RKO (cell line): ENCODE data around the gene RIN3.

ENCODE experiments used
- DNase-seq: peaks from one replicate; pipeline ENCODE4 v3.0.0-alpha.2; 2016; ENCODE audit warnings: low spot score

The RIN3 gene

DNA sequence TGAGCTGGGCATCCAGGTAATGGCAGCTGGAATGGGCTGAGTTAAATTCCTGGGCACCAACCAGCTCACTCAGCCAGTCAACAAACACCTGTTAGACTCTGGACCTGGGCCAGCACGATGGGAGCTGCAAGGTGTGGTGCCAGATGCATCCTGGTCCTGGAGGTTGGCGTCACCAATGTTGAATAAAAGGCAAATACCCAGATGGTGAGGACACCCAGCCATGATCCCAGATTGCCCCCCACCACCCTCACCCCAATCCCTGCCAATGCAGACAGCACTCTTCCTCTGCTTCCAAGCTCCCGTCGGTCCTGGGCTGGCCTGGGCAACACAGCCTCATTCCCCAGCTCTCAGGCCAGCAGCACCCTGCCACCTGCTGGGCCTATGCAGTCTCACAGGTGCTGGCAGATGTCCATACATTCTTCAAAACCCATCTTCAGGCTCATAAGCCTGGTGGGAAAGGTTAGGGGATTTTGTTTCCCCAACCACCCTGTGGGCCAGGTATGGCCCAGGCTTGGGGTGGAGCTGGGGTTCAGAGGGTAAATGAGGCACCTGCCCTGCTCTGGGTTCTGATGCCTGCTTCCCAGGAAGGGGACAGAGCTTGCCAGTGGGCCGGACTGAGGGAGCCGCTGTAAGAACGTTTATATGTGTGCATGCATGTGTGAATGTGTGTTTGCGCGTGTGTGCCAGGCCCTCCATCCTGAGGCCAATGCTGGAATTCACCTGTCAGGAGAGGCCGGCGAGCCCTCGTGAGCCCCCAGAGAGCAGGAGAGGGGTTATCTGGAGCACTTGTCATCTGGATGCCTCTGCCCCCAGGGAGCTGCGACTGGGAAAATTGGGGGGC, 176.8 kb downstream of the RIN3 start:
- DNase-seq, result peak; percentile 69

DNA sequence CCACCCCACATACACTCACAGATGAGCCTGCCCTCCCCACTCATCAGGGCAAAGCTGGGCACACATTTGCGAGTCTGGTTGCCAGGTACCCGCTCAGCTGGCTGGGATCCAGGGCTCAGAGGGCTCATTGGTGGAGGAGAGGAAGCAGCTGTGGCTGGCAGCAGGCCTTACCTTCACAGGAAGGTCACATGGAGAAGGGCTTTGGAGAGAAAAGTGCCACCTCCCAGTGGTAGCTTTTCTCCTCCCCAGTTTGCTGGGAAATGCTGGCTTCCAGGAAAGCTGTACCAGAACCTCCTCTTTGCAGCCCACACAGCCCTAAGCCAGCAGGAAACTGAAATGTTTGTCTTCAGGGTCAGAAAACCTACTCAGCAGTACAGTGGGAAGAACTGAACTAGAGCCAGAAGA, 179.2 kb downstream of the RIN3 start:
- no peak for DNase-seq

DNA sequence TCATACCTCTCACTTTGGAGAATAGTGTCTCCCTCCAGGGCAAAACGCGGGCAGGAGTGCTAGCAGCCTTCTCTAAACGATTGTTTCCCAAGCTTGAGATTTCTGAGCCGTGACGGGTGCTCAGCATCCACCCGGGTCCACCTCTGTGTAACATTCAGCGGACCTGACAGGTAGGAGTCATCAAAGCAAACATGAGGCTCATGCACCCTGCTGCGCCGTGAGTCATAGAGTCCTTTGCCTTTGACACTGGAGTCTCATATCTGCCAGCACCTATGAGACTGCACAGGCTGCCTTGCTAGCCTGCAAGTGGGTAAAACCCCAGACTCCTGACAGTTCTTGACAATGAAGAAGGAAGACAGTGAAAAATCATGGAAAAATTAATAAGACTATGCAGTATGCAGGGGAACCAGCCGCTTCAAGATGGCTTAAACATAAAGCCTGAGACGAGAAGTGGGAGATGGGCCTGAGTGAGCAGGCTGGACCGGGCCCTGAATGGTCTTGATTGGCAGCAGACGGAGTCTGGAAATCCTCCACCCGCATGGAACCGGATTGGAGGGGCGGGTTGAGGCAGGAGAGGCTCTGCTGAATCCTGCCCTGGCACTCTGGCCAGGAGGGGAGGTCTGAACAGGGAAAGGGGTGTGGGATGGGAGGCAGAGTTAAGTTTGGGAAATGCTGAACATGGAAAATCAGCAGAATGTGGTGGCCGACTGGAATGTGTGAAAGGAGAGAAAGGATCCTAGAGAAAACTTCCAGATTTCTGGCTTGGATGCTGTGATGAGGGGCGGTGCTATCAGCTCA, 180.6 kb downstream of the RIN3 start:
- peak; percentile 57 for DNase-seq

DNA sequence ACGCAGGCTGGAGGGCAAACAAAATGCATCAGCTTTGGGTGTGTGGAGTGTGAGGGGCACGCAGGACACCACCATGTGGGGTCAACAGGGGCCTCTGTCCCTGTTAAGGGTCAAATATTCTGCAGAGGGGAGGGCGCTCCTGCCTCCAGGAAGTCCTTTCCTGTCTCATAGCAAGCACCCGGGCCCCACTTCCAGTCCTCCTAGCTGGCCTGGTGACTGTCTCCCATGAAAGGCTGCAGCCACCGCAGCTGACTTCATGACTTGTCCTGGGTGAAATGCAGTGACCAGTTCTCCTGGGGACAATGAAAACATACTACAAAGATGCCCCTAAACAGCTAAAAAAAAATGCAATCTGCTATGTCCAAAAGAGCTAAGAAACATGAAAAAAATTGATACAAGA, 181.2 kb downstream of the RIN3 start:
- no peak for DNase-seq

DNA sequence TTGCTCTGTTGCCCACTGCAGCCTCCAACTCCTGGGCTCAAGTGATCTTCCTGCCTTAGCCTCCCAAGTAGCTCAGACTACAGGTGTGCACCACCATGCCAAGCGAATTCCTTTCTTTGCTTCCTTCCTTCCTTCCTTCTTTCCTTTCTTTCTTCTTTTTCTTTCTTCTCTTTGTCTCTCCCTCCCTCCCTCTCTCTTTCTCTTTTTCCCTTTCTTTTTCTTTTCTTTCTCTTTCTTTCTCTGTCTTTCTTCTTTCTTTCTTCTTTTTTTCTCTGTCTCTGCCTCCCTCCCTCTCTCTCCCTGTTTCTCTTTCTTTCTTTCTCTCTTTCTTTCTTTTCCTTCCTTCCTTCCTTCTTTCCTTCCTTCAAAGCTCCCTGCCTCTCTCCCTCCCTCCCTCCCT, 182.0 kb downstream of the RIN3 start:
- no peak for DNase-seq

DNA sequence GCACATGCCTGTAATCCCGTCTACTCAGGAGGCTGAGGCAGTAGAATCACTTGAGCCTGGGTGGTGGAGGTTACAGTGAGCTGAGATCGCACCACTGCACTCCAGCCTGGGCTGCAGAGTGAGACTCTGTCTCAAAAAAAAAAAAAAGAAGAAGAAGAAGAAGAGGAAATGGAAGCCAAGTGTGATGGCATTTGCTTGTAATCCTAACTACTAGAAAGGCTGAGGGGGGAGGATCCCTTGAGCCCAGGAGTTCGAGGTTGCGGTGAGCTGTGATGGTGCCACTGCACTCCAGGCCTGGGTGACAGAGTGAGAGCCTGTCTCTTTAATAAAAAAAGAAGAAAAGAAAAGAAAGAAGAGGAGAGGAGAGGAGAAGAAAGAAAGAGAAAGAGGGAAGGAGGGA, 182.8 kb downstream of the RIN3 start:
- no peak for DNase-seq

DNA sequence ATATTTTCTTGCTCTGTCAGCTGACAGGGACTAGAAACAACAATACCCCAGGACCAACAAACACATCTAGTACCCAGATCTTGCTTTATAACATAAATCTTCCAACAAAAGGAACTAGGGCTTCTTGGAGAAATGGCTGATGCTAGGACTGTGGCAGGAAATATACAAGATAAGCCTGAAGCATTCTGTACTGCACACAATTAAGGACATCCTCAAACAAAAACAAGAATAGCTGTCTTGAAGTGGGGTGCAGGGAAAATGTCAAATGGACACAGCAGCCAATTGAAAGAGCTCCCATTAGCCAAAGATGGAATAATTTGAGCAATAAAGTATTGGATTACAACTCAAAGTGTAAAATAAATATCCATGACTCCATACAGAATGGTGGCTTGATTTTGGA, 184.8 kb downstream of the RIN3 start:
- DNase-seq, result no peak

DNA sequence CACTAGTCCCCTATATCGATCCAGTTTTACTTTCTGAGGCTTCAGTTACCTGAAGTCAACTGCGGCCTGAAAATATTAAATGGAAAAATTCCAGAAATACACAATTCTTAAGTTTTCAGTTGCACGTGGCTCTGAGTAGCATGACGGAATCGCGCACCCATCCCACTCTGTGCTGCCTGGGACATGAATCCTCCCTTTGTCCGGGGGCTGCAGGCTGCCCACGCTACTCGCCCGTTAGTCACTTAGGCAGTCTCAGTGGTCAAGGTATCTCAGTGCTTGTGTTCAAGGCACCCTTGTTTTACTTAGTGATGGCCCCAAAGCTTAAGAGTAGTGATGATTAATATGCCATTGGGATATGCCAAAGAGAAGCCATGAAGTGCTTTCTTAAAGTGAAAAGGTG, 188.2 kb downstream of the RIN3 start:
- no peak for DNase-seq

DNA sequence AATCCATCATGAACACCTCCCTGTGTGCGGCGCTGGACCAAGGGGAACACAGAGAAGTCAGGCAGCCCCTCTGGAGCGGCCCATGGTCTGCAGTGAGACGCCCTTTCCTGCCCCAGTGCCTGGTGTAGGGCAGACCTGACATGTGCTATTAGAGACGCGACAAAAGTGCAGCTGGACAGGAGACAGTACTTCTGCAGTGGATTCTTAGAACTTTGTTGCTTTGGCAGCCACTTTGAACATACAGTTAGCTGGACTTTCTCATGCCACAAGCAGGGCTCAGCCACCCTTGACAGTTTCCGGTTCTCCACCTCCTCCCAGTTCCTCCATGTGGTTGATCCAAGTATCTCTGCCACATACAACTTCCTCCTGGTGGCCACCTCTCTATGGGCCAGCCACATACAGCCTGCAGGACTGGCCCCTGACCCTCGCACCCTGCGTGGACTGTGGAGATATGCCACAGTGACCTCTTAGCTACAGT, 188.9 kb downstream of the RIN3 start:
- no peak for DNase-seq

DNA sequence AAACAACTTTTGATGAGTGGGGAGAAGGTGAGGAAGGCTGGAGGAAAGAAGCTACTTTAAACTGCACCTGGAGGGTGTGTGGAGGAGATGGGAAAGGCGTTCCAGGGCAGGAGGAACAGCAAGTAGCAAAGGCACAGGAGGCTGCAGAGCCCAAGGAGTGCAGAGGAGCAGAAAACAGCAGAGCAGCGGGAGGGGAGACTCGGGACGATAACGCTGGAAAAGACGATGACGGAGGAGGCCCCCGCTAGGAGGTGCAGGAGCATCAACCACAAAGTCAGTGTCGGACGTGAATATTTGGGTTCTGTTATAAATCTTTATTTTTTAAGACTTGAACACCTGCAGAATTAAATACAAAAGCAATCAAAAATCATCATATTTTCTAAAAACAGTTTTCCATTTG, 189.9 kb downstream of the RIN3 start:
- no peak for DNase-seq

DNA sequence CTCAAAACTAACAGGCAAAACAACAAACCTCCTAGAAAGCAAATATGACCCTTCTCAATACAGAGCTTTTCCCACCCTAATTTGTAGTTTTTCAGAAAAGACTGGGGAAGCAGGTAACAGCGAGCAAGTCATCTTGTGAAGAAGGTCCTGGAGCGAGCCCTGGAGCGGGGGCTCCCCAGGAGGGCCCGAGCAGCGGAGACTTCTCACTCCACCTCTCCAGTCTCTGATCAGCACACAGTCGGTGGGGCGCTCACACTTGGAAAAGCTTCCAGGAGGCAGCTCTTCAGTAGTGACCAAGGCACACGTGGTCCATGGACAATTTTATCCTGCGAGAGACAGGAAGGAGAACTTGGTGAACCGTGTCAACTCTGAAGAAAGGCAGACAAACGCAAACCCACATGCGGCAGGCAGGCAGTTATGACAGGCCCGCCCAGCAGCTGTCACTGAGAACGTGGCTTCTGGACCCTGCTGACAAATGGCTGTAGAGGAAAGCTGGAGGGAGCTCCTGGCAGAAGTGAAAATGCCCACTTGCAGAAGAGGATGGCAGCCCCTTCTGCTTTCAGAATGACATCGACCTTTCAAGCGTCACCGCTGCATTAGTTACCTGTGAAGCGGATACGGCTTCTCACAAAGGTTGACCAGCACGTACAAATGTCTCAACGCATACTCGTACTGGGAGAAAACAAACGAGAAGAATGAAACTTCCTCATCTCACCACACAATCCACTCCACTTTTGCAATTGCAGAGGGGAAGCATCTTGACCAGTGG, 190.6 kb downstream of the RIN3 start:
- no peak for DNase-seq

DNA sequence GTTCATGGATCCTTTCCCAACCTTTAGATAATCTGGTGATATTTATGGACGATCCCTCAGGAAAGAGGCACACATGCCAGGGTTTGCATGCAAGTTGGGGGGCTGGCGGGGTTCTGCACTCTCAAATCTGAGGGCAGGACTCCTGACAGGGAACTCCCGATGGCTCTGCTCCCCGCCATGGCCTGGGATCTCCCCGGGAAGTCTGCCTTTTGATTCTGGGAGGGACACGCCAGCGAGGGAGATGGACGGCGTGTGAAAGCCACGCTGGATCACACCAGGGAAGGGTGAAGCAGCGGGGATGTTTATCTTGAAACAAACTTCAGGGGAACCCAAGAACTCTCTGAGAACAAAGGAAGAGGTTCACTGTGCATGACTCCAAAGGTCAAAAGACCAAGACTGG, 191.2 kb downstream of the RIN3 start:
- DNase-seq, result no peak

DNA sequence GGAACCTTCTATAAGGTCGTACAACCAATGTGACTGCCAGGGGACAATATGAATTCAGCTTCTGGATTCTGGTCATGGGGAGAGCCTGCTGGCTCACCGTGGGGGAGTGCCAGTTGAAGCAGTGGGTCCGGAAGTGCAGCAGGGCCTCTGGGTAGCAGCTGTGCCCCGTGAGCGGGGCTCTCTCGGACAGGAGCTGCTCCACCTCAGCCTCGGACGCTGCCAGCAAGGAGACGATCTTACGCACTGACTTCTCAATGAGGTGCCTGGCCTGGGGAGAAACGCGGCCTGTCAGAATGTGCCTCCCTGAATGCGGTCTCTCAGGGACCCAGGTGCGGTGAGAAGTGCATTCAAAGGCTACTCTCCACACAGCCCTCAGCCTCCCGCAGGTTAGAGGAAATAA, 192.8 kb downstream of the RIN3 start:
- no peak for DNase-seq

DNA sequence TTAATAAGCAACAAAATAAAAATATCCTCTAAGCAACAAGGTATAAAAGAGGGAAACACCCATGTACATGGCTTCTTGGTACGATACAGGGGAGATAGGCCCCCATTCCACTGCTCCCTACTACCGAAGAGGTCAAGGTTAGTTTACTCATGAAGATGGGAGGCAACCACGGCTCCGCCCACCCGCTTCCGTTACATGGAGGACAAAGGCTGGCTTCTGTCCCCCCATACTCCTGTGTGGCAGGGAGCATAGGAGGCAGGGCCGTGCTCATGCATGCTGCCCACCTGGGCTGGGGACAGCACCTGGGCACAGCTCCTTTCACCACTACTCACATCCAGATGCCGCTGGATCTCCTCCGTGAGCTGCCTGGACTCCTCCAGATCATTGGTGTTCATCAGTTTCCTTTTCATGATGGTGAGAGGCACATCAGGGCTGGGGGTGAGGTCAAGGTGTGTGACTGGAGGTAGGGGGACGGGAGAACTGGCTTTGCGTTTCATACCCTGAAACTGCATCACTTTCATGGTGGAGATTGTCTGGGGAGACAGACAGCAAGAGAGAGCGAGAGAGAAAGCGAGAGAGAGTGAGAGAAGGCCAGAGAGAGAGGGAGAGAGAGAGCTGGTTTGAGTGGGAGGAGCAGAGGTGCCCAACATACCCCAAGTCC, 195.9 kb downstream of the RIN3 start:
- no peak for DNase-seq

DNA sequence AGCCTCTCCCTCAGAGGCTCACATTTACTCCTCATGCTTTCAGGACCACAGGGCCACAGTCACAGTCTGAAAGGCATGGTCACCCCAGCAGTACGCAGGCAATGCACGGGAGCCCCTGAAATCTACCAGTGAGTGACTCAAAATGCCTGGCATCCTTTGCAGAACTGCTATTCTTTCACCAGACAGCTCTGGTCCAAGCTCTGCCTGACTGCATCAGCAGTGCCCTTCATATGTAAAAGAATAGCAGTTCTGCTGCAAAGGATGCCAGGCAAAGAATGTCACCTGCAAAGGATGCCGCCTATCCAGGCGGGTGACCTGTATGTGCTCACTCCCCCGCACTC, 196.4 kb downstream of the RIN3 start:
- DNase-seq, result no peak

DNA sequence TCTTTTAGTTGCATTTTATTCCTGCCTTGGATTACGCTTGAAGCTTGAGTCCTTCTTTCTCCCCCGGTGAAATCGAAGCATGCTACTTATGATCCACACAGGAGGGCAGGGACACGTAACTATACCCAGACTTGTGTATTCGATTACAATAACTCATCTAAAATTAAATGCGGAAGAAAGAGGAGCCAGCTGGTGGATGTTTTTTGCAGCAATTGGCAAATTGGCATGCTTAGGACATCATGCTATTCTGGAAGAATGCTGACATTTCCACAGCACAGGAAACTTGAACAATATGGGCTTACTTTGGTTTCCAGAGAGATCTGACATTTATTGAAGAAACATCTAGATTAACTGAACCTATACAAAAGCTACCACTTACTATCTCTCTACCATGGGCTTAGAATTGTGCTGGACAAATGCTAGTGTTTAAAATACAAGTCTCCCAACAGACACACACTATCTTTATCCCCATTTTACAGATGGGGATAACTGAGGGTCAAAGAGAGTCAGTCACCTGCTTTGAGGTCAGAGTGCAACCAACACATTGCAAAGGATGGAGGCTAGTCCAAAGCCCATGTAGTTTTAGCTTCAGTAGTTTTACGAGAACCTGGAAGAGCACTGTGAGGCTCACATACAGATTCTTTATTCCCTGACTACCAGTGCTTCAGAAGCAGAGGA, 198.5 kb downstream of the RIN3 start:
- no peak for DNase-seq

DNA sequence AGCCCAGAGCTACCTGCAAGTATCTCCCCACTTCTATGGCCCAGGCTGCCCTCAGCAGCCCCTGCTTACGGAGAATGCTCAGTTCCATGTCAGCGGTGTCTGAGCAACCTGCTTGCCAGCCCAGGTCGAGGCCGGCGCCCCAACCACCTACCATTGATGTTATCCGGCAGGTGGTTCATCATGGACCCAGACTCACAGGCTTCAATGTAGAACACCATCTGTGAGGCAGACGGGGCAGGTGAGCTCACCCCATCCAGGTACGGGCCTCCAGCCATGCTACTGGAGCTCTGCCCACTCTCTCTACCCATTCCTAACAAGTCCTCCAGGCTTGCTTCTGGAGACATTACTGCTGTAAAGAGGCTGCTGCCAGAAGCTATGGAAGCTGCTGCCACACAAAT, 199.1 kb downstream of the RIN3 start:
- no peak for DNase-seq

DNA sequence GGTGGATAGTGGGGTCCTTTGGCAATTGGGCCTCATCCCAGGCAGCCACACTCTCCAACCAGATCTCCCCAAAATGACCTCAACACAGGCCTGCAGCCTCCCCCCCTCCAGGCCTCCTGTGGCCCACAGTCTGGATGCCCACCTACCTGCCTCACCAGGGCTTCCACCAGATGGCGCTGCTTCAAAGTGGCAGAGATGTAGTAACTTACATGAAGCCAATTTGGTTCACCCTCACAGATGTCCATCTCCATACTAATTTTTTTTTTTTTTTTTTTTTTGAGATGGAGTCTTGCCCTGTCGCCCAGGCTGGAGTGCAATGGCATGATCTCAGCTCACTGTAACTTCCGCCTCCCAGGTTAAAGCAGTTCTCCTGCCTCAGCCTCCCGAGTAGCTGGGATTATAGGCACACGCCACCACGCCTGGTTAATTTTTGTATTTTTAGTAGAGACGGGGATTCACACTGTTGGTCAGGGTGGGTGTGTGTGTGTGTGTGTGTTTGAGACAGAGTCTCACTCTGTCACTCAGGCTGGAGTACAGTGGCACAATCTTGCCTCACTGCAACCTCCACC, 201.2 kb downstream of the RIN3 start:
- DNase-seq, result peak; percentile 66

DNA sequence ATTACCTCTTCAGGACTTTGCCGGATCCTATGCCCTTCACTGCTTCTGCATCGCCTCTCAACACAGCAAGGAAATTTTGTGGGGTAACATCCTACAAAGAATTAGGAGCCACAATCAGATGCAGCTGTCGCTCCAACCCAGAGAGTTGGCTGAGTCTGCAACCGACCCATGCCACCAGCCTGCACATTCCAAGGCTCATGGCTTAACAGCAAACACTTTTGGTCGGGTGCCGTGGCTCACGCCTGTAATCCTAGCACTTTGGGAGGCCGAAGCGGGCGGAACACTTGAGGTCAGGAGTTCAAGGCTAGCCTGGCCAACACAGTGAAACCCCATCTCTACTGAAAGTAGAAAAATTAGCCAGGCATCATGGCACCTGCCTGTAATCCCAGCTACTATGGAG, 202.6 kb downstream of the RIN3 start:
- DNase-seq, result no peak

DNA sequence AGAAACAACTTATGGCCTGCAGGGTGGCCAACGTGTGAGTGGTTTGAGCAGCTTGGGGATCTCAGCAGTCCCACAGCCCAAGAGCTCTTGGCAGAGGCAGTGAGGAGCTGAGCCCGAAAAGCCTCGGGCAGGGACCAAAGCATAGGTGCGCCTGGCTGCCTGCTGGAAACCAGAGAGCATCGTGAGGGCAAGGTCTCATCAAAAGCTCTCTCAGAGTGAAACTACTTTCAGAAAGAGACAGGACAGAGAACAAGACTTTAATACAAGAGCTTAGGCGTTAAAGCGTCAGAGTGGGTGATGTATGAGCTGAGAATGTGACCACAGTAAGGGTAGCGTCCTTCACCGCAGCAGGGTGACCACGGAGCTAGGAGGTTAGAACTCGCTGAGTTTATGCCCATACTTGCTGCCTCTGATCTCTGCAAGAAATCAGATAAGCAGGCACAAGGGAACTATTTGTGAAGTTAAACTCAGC, 204.0 kb downstream of the RIN3 start:
- DNase-seq, result no peak

DNA sequence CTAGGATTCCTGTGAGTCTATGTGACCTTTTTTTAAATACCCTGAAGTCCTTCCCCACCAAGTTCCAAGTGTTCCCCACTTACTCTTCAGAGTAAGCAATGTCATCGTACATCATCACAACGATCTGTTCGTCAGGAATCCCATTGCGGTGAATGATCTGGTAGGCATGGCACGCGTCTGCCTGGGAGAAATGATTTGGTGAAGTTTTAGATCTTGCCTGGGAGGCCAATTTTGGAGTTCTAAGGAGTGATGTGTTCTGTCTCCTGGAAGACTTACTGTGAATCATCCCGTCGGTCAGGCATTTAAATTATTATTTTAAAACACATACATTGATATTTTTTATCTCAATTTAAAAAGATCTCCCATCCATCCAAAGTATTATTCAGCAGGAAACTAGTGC, 205.1 kb downstream of the RIN3 start:
- DNase-seq, result no peak
